Loucy (cell line): ENCODE measurements around the gene ATP5F1B.

Source experiments
- H2AFZ ChIP-seq: fragments of 200-600 bp; sonication (generic); 2 replicates; pipeline ENCODE4 v1.6.0; 2016; ENCODE audit warnings: antibody characterized with exemption, mild to moderate bottlenecking, low read length, moderate library complexity
- H3F3A ChIP-seq: fragments of 200-600 bp; 2 replicates; pipeline ENCODE4 v1.6.0; 2016; ENCODE audit warnings: antibody characterized with exemption, low read depth, mild to moderate bottlenecking
- H3K27me3 ChIP-seq: fragments of 200-600 bp; sonication (generic); 2 replicates; pipeline ENCODE4 v1.6.1; 2014; ENCODE audit warnings: low read length, mild to moderate bottlenecking; ENCODE audit not compliant: insufficient read depth, poor library complexity, severe bottlenecking
- H3K36me3 ChIP-seq: fragments of 200-600 bp; sonication (generic); 2 replicates; pipeline ENCODE4 v1.6.1; 2016; ENCODE audit warnings: low read length; ENCODE audit not compliant: insufficient read depth
- H3K4me1 ChIP-seq: fragments of 200-600 bp; sonication (generic); 2 replicates; pipeline ENCODE4 v1.5.1; 2014; ENCODE audit warnings: low read length, mild to moderate bottlenecking; ENCODE audit not compliant: insufficient read depth, poor library complexity, severe bottlenecking
- H3K4me2 ChIP-seq: fragments of 200-600 bp; sonication (generic); 2 replicates; pipeline ENCODE4 v1.6.0; 2014; ENCODE audit warnings: antibody characterized with exemption, low read length, low read depth, mild to moderate bottlenecking; ENCODE audit not compliant: poor library complexity, severe bottlenecking
- H3K4me3 ChIP-seq: fragments of 200-600 bp; sonication (generic); 2 replicates; pipeline ENCODE4 v1.5.1; 2014; ENCODE audit warnings: low read length, mild to moderate bottlenecking, mixed read lengths; ENCODE audit not compliant: poor library complexity, severe bottlenecking
- H3K79me2 ChIP-seq: fragments of 200-600 bp; sonication (generic); 2 replicates; pipeline ENCODE4 v1.6.1; 2014; ENCODE audit warnings: low read length; ENCODE audit not compliant: insufficient read depth
- H3K9ac ChIP-seq: fragments of 200-600 bp; sonication (generic); 2 replicates; pipeline ENCODE4 v1.6.0; 2014; ENCODE audit warnings: mild to moderate bottlenecking, low read depth, low read length, moderate library complexity; ENCODE audit not compliant: poor library complexity, severe bottlenecking
- H3K9me2 ChIP-seq: fragments of 200-600 bp; sonication (generic); replicated peaks from 2 replicates; pipeline ENCODE4 v1.6.1; 2016; ENCODE audit warnings: low read depth, low read length, mixed read lengths
- H3K9me3 ChIP-seq: fragments of 200-600 bp; sonication (generic); 2 replicates; pipeline ENCODE4 v1.6.1; 2014; ENCODE audit warnings: mild to moderate bottlenecking, antibody characterized with exemption, low read length, low read depth; ENCODE audit not compliant: insufficient read depth
- H4K20me1 ChIP-seq: fragments of 200-600 bp; sonication (generic); 2 replicates; pipeline ENCODE4 v1.6.0; 2014; ENCODE audit warnings: antibody characterized with exemption, low read length, mild to moderate bottlenecking; ENCODE audit not compliant: insufficient read depth, poor library complexity, severe bottlenecking
- CTCF ChIP-seq: fragments of 200-600 bp; sonication (generic); conservative IDR thresholded peaks from 2 replicates; pipeline ENCODE4 v1.5.1; 2014; ENCODE audit warnings: mild to moderate bottlenecking, antibody characterized with exemption, low read length
- EZH2phosphoT487 ChIP-seq: fragments of 200-600 bp; IDR thresholded peaks from 2 replicates; pipeline ENCODE4 v1.6.1; 2018; ENCODE audit warnings: antibody characterized with exemption, mild to moderate bottlenecking, moderate library complexity, borderline replicate concordance

ATP5F1B gene

GRCh38 chr12:56645201-56645716 is 525 bp downstream of the ATP5F1B start:
- Histone ChIP-seq H3K79me2 (peaks cover 51% of the 10 kb centered on the region), H3K36me3 (peaks cover 27% of the 10 kb centered on the region; the same call in 1 of the 2 replicates), H4K20me1 (peaks cover 51% of the 10 kb centered on the region)

GRCh38 chr12:56644654-56645053 is 1.1 kb downstream of the ATP5F1B start:
- Histone ChIP-seq H2AFZ (no peak overlapping the region), H3K79me2 (peaks cover 56% of the 10 kb centered on the region), H4K20me1 (peaks cover 55% of the 10 kb centered on the region), H3F3A (no peaks in the 10 kb centered on the region), H3K9ac (peak overlapping the region; percentile 97), H3K4me1 (peaks cover 32% of the 10 kb centered on the region), H3K4me2 (peak overlapping the region; percentile 99), H3K4me3 (peak overlapping the region; percentile 93), H3K9me2 (no peaks in the 10 kb centered on the region), H3K27me3 (peaks cover 5% of the 10 kb centered on the region), H3K9me3 (no peaks in the 10 kb centered on the region), H3K36me3 (peaks cover 32% of the 10 kb centered on the region; the same call in 1 of the 2 replicates)
- TF ChIP-seq CTCF (no peak), EZH2phosphoT487 (no peak)

More at GRCh38 chr12:56645201-56645716, 525 bp downstream of the ATP5F1B start:
- Histone ChIP-seq H3F3A (no peaks in the 10 kb centered on the region), H3K9me3 (no peaks in the 10 kb centered on the region), H3K4me3 (peak overlapping the region; percentile 93), H3K4me2 (peak overlapping the region; percentile 99), H3K9me2 (no peaks in the 10 kb centered on the region), H3K27me3 (peaks cover 5% of the 10 kb centered on the region), H3K4me1 (peaks cover 32% of the 10 kb centered on the region), H2AFZ (0 out of 2 replicates have a peak overlapping the region, but pooled peaks have one; percentile 30), H3K9ac (peak overlapping the region; percentile 97)
- no peak for TF ChIP-seq CTCF
- no peak for TF ChIP-seq EZH2phosphoT487

- H3K36me3 ChIP-seq: peaks cover 56% of the 10 kb centered on the region; the same call in 1 of the 2 replicates
- no peak overlapping the region for H3K4me3 ChIP-seq
- peaks cover 63% of the 10 kb centered on the region for H3K79me2 ChIP-seq
- H3F3A ChIP-seq: peaks cover 13% of the 10 kb centered on the region
- H3K4me1 ChIP-seq: peaks cover 37% of the 10 kb centered on the region
- H3K27me3 ChIP-seq: peaks cover 5% of the 10 kb centered on the region
- H3K4me2 ChIP-seq: peak overlapping the region; percentile 99
- H2AFZ ChIP-seq: no peak overlapping the region
- no peaks in the 10 kb centered on the region for H3K9me3 ChIP-seq
- no peak for TF ChIP-seq EZH2phosphoT487
- TF ChIP-seq CTCF: no peak
- H3K9me2 ChIP-seq: no peaks in the 10 kb centered on the region
- H4K20me1 ChIP-seq: peaks cover 77% of the 10 kb centered on the region
- no peak overlapping the region for H3K9ac ChIP-seq
These were observed 4.6 kb downstream of the ATP5F1B start for GRCh38 chr12:56641219-56641618.
